GM21825 (cell line): ENCODE measurements around the gene ELAC2.

Source experiments
- ATAC-seq: cut with Tn5 transposase; IDR thresholded peaks from one replicate; pipeline ENCODE4 v1.9.1; 2021; ENCODE audit warnings: mild to moderate bottlenecking, moderate library complexity; ENCODE audit not compliant: unreplicated experiment

ELAC2 gene, protein sequence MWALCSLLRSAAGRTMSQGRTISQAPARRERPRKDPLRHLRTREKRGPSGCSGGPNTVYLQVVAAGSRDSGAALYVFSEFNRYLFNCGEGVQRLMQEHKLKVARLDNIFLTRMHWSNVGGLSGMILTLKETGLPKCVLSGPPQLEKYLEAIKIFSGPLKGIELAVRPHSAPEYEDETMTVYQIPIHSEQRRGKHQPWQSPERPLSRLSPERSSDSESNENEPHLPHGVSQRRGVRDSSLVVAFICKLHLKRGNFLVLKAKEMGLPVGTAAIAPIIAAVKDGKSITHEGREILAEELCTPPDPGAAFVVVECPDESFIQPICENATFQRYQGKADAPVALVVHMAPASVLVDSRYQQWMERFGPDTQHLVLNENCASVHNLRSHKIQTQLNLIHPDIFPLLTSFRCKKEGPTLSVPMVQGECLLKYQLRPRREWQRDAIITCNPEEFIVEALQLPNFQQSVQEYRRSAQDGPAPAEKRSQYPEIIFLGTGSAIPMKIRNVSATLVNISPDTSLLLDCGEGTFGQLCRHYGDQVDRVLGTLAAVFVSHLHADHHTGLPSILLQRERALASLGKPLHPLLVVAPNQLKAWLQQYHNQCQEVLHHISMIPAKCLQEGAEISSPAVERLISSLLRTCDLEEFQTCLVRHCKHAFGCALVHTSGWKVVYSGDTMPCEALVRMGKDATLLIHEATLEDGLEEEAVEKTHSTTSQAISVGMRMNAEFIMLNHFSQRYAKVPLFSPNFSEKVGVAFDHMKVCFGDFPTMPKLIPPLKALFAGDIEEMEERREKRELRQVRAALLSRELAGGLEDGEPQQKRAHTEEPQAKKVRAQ

DNA sequence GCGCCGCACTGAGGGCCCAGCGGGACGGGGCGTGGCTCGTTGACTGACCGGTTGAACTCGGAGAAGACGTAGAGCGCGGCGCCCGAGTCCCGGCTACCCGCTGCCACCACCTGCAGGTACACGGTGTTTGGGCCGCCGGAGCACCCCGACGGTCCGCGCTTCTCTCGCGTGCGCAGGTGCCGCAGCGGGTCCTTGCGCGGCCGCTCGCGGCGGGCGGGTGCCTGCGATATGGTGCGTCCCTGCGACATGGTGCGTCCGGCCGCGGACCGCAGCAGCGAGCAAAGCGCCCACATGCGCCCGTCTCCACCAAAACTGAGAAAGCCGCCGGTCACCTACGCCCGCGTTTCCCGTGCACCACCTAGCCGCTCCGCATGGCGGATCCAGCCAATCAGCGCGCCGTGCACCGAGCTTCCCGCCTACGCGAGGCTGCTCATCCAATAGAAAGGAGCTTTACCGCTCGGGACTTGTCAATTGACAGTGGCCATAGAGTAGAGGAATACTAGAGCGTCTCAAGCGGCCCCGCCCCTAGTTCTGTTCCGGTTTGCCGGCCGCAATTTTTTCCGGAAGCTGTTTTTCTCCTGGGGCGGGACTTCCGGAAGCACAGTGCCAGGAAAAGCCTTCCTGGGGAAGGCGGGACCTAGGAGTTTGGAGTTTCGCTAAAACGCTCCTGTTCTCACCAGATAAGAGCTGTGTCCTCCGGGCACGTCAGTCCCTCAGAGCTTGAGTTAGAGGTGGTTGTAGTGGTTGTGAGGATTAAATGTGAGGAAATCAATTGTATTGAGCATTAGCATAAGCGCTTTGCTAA lies at the start of gene ELAC2:
Gene ELAC2, minus strand, starts transcription at position 373 of the 805 bp plus-strand sequence. Its CDS starts 80 bp downstream, at position 293.
- ATAC-seq: peak; percentile 98

DNA sequence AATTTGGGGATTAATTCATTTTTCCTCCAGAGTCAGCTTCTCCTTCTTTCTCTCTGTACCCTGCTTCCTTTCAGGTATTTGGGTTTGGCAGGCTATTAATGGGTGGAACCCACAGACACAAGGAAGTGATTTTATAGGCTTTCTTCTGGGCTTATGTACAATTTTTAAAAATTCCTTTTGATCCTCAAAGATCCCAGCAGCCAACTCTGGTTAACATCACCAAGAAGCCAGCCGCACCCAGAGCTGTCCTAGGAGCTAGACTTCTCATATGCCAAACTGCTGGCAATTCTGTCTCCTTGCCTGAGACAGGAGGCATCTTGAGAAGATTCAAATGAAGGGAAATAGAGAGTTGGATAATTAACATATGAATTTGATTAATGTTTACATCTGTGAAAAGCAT lies 47.2 kb upstream of the ELAC2 start:
- no peak for ATAC-seq

DNA sequence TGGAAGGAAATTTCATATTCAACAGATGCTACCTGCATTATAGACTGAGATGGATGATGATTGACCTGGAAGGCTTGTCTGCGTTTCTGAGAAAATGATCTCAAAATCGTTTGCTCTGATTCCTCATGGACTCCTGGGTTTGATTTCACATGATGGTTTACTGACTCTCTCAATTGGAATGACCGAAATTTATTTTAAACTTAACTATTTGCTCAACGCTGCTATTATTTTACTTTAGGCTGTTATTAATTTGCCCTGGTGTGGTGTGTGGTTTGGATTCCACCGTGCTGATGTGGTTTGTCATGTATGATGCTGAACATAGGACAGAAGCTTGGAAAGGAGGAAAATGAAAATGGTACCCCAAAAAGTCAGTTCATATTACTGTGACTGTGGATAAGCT lies 37.3 kb upstream of the ELAC2 start:
- ATAC-seq: no peak

DNA sequence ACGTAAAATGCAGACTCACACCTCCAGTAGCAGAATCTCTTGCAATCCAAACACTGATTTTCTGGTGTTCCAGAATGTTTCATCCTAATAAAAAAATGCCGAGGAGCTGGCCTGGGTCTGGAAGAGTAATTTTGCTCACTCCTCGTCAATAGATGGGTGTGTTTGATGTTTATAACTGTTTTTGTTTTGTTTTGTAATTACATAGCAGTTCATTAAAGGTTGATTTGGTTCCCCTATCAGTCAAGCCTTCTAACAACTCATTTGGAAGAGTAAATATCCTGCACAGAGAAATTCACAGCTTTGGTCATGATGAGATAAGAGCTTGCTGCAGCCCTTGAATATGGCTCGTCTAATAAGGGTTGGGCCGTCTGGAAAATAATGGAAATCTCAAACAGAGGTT lies 36.8 kb upstream of the ELAC2 start:
- ATAC-seq: no peak

DNA sequence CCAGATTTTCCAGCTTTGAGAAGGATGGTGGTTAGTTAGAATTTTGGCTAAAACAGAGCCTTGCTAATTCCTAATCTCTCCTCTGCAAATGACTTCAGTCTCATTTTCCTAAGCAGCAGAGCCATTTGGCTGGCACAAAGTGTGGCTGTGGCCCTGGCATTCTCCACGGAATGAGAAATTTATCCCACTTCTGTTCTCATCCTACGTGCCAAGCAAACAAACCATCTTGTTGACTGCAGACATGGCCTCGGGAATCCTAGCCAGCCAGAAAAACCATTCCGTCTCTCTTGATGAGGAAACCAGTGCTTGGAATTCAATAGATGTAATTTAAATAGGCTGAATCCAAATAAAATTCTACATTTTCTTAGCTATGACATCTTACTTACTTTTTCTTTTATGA lies 34.1 kb upstream of the ELAC2 start:
- ATAC-seq: no peak

DNA sequence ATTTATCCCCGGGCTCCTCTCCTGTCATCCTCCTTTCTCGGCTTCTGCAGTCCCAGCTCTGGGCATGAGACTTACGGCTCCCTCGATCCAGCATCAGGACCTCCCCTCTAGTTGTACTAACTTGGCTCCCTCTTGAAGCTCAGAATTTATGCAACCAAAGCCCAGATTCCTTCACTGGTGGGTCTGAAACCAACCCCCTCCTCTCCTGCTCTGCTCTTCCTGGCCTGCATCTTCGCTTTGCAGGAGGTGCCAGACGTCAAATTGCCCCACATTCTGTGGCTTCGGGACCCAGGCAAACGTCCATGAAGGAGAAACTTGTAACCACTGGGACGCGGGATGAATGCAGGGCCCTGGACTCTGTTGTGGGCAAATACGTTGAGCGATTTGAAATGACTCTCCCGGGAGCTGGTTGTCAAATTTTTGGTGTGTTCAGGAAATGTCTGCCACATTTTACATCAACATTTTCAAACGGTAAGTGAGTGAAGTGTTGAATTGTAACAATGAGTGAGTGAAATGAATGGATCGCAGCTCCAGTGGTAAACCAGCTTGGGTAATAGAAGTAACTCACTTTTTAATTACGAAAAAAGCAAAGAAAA lies 29.3 kb upstream of the ELAC2 start:
- no peak for ATAC-seq

DNA sequence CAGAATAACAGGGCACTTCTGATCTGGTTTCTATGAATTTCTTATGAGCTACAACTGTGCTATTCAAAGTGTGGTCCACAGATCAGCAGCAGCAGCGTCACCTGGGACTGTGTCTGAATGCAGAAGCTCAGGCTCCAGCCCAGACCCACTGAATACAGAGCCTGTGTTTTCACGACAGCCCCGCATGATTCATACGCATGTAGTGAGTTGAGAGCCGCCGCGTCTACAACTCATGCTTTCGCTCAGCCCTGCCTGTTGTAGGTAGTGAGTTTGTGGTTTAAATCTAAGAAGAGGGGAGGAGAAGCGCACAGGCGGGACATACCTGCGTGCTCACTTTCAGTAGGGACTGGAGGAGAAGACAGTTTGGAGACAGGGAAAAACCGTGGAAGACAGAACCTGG lies 28.5 kb upstream of the ELAC2 start:
- no peak for ATAC-seq

DNA sequence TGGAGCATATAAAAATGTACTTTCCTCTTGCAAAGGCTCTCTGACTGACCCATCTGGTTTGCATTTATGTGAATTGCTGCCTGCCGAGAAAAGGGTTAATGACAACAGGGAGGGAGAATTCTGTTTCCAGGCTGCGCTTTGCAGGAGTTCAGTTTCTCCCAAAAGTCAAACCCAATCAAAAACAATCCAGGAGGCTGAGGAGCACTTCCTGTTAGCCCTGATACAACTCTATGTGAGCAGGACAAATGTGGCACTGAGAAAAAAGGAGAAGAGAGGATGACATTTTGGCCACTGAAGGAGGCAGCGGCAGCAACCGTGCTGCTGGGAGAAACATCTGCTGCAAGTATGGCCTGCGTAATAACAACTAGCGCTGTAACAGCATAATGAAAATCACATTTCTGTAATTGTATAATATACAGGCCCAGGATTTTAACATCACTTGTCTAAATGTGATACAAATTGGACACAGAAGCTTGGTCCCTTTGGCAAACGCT lies 26.8 kb upstream of the ELAC2 start:
- no peak for ATAC-seq

DNA sequence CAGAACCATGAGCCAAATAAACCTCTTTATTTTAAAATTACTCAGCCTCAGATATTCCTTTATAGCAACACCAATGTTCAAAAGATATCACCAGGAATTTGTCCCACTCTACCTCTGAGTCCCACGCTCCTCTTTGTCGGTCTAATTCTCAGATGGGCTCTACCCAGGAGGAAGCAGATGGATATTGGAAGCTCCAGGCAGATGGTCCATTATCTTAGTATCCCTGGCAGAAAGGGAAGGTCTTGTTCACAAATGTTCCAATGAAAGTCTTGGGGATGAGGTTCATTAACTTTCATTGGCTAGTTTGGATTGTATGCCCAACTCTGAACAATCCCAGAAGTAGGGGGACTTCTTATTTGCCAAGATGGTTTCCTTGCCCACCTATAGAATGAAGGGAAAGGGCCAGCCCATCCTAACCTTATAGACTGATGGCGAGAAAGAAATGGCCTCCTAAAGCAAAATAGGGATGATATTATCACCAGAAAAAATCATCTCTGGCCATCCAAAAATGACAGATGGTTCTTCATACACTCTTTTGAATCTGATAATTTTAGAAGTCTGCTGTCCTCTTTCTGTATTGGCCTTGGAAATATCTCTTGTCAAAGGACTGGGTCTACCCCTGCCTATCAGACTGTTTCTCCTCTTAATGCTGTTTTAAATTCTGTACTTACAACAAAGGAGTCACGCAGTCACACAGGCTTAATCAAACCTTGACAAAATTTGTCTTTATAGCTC lies 21.3 kb upstream of the ELAC2 start:
- ATAC-seq: no peak

DNA sequence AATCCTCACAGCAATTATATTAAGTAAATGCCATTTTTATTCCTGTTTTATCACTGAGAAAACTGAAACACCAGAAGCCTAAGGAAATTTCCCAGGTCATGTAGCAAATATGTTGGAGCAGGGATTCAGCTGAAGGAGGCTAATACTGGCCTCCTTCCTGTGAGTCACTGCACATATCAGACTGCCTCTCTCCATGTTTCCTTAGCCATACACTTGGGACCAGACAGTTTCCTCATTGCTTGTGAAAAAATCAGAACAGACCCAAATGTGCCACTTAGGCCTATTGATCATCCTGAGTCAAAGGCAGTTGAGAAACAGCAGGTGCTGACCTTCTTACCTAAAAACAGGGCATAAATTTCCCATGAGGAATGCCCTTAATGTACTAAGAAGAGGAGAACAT lies 18.9 kb upstream of the ELAC2 start:
- ATAC-seq: no peak

DNA sequence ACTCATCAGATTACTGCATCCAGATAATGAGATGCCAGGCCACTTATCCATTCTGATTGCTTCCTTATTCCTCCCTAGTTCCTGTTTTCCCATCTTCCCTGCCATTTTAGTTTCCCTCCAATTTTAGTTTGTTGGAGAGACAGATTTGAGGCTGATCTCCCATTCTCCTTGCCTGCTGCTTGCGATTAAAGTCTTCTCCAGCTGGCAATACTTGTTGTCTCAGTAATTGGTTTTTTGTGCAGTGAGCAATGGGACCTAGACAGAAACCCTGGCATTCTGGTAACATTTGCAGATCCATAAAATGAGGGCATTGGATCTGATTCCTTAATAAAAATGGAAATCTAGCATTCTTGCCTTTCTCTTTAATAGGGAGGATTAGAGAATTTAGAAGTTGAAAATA lies 17.6 kb upstream of the ELAC2 start:
- no peak for ATAC-seq

DNA sequence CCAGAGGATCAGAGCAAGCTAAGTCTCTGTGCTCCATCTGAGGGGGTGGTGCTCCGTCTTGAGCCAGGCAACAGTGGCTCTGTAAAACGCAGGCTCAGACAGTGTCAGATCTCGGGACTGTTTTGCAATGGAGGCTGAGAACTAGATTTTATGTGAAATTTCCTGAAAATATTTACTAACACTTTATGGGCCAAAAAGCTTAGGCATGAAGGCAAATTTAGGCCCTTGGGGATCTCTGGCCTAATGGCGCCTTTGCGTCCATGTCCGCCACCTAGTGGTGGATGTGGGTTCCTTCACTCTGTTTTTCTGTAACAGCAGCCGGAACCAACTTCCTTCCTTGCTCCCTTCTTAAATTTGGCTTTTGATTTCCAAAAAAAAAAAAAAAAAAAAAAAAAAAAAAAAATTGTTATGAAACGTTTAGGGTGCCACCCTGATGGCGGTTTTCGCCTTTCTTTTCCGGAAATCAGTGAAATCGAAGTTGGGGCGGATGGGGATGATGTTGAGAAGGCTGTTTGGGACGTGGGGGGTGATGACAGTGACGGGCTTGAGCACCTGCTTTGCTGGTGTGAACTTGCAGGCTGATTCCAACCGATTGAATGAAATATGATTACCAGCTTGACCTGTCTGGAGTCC lies 14.0 kb upstream of the ELAC2 start:
- peak; percentile 85 for ATAC-seq

DNA sequence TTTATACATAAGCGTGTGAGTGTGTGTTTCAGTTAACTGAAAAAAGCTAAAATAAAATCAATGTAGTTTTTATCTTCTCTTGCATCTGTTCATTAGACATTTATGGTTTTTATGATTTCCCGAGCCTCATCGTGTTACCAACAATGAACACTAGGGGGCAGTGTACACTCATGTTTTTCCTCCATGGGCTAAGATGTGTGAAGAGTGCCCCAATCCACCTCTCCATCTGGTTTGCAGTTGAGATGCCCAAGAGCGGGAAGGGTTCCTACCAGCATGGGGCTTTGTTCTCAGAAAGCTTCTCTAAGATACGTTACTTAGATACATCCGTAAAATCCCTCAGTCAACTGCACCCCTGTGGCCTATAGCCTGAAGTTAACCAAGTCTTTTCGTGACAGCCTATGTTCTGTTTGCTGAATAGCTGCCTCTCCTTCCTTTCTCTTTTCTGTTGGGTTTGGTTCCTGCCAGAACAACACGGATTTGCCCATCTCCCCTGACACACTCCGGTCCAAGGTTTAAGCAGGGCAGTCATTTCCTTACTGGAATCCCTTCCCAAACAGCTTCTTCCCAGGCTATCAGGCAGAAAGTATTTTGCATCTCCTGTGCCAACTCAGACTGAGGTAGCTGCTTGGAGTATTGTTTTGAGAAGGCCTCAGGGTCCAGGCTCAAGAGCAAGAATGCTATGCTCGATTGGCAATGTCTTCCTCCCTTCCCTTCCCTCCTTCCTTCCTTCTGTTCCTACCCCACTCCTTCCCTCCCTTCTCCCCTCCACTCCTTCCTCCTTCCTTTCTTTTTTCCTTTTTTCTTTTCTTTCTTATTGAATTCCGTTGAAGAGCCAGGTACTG lies 12.9 kb upstream of the ELAC2 start:
- ATAC-seq: no peak

DNA sequence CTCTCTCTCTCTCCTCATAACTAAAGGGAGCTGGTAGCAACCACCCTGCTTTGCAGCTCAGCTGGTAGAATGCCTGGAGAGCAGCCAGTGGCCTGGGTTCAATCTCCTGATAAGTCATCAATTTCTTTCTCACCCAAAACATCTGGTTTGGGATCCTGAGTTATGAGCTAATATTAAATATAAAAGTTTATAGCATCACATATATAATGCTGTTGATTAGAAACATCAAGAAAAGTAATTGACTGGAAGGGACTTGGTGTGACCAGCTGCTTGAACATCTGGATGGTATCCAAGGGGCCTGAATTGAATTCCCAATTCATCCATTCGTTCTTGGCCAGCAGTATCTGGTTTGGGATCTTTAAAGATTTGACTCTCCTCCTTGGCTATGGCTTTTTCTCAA lies 12.2 kb upstream of the ELAC2 start:
- ATAC-seq: no peak

DNA sequence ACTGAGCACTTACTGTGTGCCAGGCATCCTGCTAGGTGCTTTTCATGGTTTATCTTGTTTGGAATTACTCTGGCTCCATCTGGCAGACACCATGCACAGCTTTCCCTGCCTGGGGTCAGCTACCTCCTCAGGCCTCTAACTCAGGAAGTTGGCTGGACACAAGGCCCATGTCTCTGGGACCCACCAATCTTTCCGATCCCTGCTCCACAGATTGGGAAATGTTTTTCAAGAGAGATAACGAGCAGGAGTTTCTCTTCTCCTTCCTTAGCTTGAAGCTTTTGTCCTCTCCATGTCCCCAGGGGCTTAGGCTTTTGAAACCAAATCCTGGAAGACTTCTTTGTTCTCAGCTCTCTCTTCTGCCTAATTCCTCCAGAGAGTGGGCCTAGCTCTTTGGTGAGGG lies 11.5 kb upstream of the ELAC2 start:
- ATAC-seq: no peak

DNA sequence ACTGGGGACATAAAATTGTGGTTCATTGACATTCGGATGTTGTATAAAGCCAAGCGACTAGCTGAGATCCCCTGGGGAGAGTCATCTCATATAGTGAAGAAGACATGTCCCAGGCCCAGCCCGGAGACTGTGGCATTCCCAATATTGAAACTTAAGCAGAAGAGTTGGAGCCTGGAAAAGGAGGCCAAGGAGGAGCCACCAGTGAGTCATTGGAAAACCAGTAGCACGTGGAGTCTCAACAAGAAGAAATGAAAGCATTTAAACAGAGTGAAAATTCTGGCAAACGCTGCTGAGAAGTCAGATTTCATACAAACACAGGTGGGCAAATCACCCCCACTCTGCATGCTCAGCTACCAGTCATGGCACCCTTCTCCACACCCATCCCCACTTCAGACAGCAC lies 9.4 kb upstream of the ELAC2 start:
- no peak for ATAC-seq

DNA sequence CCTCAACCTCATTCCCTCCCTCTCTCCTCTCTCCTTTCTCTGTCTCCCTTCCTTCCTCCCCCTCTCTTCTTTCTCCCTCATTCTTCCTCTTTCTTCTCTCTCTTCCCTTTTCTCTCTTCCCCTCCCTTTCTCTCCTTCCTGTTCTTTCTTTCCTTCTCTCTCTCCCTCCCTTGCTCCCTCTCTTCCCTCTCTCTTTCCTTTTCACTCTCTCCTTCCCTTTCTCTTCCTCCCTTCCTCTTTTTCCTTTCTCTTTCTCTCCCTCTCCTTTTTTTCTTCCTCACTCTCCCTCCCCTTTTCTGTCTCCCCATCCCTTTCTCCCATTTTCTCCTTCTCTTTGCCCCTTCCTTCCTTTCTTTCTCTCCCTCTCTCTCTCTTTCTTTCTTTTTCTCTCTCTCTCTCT lies 7.9 kb upstream of the ELAC2 start:
- ATAC-seq: no peak

DNA sequence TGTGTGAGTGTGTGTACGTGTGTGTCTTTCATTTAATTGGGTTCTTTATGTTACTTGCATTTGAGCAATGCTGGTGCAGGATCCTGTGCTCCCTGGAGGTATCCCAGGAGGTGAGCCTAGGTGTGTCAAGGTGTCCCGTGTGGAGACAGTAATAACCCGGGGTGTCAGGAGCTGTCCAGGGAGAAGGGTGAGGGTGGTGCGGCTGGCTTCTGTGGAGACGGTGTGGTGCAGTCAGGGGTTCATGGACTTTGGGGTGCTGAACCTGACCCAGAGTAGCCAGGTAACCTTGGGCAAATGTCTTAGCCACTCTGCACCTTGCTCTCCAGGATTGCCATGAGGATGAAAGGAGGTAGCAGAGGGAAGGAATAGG lies 7.4 kb upstream of the ELAC2 start:
- no peak for ATAC-seq
